ENCODE data around the gene MTA1.

MTA1 gene

DNA sequence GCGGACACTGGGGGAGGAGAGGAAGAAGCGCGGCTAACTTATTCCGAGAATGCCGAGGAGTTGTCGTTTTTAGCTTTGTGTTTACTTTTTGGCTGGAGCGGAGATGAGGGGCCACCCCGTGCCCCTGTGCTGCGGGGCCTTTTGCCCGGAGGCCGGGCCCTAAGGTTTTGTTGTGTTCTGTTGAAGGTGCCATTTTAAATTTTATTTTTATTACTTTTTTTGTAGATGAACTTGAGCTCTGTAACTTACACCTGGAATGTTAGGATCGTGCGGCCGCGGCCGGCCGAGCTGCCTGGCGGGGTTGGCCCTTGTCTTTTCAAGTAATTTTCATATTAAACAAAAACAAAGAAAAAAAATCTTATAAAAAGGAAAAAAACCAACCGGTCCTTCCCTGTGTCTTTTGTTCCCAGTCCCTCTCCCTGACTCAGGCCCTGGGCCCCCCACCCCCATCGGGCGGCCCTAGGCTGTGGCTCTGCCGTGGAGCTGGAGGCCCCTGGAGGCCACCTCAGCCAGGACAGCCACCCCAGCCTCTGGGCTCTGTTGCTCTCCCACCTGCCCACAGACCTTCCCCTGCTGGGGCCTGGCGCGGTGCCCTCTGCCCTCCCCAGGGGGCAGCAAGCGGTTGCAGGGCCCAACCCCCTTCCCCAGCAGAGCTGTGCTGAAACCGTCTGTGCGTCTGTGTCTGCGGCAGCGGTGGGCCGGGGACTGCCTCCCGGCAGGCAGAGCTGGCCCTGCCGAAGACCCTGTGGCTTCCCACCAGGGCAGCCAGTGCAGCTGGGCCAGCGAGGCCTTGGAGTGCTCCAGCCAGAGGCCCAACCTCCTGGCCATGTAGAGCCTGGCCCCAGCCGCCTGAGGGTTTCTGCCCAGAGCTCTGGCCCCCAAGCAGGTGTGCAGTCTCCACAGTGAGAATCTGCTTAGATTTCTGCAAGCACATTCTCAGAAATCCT is 51.0 kb downstream of the MTA1 start:
- DNase-seq = no peak

DNA sequence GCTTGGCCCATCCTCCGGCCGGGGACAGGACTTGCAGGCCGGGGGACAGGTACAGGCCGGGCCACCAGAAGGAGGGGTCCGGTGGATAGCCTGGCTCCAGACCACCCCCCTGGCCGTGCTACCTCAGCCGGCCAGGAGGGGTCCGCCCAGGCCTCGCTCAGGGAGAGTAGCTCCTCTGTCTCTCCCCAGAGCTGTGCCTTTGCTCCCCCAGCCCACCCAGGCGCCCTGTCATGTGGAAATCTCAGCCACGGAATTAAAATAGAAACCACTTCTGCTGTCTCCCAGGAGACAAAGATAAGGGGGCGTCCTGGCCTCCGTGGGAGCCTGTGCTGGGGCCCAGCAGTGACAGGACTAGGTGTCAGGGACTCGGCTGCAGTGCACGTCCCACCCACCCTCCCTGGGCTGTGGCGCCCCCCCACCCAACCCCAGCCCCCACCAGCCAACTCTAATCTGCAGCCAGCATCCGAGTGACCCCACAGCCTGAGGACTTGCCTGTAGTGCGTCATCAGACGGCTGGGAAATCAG is 51.7 kb downstream of the MTA1 start:
- in situ Hi-C loops (cut with MboI; ENCODE audit: low pct_unique_long_range_greater_than_20kb, low sequenced_read_pairs) = no loop called here
- DNase-seq = no peak

More for the DNA sequence above, 51.0 kb downstream of the MTA1 start:
- in situ Hi-C loops (cut with MboI; ENCODE audit: low pct_unique_long_range_greater_than_20kb, low sequenced_read_pairs) = no loop called here

DNA sequence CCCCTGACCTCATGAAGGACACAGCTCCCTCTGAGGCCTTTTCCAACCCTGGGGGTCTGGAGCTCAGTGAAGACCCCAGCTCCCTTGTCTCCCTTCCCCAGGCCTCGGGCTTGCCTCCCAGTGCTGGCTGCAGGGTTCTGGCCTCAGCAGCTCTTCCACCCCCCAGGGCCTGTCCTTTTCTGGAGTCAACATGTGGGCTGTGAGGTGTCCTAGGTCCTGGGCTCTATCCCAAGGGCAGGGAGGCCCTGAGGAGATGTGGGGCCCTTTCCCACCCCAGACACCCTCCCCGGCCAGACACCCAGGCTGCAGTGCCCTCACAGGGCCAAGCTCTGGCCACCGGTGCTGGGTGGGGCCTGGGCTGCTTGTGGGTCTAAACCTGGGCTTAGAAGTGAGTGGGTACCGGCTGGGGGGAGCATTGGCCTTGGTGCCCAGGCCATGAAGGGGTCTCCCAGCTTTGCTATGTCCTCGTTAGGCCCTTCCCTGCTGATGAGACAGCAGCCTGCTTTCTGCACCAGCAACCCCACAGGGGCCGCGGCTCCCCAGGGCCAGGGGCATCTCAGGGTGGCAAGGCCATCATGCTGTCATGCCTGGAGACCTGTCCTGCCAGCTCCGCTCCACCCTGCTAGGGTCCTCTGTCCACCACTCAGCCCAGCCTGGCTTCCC is 52.3 kb downstream of the MTA1 start:
- in situ Hi-C loops (cut with MboI; ENCODE audit: low pct_unique_long_range_greater_than_20kb, low sequenced_read_pairs) = no loop called here

DNA sequence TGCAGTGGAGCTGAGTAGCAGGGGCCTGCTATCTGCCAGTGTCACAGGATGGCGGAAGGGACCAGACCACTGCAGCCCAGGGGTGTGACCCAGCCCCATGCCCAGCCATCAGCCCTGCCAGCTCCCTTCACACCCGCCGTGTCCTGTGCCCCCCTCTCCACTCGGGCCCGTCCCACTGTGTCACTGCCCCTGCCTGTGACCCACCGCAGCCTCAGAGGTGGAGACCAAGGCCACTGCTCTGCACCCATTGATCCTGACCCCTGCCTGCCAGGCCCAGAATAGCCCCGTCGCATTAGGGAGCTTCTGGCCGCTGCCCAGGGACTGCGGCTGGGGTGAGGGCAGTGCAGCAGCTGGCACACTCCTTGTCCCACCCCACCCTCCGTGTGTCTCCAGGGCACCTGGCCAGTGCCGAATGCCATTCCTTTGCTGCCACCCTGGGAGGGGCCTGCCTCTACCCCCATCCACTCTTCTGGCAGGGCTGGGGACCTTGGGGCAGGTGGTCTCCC is 52.9 kb downstream of the MTA1 start:
- in situ Hi-C loops (cut with MboI; ENCODE audit: low pct_unique_long_range_greater_than_20kb, low sequenced_read_pairs) = no loop called here
- DNase-seq = no peak

More for the DNA sequence above, 52.3 kb downstream of the MTA1 start:
- no peak for DNase-seq

DNA sequence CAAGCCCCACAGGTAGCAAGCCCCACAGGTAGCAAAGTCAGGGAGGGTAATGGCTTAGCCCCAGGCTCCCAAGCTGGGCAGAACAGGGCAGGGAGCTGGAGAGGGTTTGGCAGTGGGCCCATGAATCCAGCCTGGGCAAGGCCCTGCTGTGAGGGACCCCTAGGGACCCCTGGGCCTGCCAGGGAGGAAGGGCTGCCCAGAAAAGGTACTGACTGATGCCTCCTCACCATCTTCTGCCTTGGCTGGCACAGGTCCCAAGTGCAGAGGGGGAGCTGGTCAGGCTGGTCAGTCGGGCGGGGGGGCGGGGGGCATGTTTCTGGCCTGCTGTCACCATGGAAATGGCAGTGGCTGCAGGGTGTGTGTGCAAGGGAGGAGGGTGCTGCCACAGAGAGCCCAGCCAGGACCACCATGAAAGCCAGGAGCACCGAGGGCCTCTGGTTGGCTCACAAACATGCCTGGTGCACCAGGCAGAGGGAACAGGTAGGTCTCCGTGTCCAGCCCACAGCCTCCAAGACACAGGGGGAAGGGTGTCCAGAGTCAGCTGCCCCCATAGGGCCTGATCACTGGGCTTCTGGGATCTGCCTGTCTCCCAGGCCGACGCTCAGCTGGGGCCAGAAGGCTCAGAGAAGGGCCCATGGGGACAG is 53.5 kb downstream of the MTA1 start:
- in situ Hi-C loops (cut with MboI; ENCODE audit: low pct_unique_long_range_greater_than_20kb, low sequenced_read_pairs) = no loop called here

DNA sequence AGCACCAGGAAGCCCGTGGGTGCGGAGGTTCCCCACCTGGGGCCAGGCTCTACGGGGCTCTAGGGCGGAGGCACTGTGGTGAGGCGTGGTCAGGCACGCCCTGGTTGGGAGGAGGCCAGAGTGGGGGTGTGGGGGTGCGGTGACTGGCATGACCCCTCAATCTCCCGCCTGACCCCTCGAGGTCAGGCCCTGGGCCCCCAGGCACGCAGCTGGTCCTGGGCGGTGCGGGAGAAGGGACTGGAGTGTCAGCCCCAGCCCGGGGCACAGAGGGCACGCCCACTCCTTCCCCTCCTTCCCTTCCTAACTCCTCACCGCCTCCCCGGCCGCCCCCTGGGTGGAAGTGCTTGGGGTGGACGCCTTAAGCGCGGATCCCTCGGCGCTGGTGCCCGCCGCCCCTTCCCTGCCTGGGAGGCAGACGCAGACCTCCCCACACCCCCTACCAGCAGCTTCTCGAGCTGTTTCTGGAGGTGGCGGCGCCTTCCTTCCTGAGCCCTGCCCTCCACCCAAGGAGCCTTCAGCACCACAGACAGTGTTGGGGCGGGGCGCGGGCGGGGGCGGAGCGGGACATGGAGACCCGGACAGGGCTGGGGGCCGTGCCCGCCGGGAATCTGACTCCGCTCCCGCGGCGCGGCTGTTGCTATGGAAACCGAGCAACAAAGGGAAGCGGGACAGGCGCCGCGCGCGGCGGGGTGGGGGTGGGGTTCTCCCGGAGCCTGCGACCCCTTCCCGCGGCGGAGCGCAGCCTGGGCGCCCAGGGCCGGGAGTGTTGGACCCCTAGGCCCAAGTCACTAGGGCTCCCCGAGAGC is 54.3 kb downstream of the MTA1 start:
- in situ Hi-C loops (cut with MboI; ENCODE audit: low pct_unique_long_range_greater_than_20kb, low sequenced_read_pairs) = no loop called here
- peak; percentile 76 for DNase-seq

More for the DNA sequence above, 53.5 kb downstream of the MTA1 start:
- no peak for DNase-seq

DNA sequence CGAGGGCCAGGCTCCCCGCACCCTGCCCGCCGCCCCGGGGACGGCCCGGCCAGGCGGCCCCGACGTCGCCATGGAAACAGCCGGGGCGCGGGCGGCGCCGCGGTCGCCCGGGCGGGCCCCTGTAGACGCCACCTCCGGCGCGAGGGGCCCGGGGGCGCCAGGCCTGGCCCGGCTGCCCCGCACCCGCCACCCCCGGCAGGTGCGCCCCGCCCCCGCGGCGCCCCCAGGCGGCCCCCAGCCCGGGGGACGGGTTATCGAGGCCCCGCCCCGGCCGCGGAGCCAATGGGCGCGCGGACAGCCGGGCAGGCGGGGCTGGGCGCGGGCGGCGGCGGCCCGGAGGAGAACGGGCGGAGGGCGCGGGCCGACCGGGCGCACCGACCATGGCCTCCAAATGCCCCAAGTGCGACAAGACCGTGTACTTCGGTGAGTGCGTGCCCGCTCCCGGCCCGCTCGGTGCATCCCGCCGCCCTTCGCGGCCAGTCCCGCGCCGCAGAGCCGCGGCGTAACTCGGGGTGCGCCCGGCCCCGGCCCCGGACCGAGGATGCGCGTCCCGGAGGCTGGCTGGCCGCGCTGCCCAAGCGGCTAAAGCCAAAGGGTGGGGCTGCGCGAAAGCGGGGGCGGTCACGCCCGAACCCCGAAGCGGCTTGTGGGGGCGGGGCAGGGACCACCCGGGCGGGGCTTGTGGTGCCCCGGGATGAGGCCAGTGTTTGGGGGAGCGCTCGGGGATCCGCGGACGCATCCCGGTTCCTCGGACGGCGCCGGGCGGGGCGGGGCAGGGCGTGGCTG is 55.0 kb downstream of the MTA1 start, which contains the start of gene CRIP2:
Gene CRIP2 (plus strand): TSS at position 339 of the 786 bp plus-strand sequence. CDS start 42 bp downstream, at position 381.
- no peak for DNase-seq
- in situ Hi-C loops (cut with MboI; ENCODE audit: low pct_unique_long_range_greater_than_20kb, low sequenced_read_pairs) = no loop called here

DNA sequence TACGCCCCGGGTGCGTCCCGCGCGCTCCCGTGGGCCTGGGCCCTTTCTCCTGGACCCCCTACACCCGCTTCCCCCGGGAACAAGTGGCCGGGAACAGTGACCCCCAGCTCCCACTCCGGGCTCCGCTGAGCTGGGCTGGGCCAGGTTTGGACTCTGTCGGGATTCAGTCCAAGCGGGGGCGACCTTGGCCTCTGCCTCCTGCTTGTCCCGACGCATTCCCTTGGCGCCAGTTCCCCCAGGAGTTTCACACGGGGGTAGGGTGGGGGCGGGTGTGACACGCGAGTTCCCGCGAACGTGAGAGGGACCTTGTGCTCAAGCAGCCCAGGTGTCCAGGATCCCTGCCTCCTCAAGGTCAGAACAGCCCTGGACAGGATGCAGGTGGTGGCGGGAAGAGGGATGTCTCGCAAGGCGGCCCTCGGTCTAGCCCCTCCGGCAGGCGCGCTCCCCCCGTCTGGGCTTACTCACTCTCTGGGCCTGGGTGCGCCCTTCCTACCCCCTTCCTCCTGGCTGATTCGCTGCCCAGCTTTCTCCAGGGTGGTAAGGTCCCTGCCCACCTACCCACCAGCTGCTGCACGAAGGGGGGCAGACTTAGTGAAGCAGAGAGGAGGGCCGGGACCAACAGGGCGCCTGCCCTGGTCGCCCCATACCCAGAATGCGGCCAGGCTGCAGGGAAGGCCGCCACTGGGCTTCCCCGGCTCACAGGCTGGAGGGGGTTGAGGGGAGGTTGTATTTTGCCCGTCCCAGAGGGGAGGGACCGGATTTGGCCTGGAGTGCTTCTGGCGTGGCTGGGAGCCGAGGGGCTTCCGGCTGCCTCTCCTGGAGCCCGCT is 55.9 kb downstream of the MTA1 start:
- in situ Hi-C loops (cut with MboI; ENCODE audit: low pct_unique_long_range_greater_than_20kb, low sequenced_read_pairs) = no loop called here
- DNase-seq = no peak

DNA sequence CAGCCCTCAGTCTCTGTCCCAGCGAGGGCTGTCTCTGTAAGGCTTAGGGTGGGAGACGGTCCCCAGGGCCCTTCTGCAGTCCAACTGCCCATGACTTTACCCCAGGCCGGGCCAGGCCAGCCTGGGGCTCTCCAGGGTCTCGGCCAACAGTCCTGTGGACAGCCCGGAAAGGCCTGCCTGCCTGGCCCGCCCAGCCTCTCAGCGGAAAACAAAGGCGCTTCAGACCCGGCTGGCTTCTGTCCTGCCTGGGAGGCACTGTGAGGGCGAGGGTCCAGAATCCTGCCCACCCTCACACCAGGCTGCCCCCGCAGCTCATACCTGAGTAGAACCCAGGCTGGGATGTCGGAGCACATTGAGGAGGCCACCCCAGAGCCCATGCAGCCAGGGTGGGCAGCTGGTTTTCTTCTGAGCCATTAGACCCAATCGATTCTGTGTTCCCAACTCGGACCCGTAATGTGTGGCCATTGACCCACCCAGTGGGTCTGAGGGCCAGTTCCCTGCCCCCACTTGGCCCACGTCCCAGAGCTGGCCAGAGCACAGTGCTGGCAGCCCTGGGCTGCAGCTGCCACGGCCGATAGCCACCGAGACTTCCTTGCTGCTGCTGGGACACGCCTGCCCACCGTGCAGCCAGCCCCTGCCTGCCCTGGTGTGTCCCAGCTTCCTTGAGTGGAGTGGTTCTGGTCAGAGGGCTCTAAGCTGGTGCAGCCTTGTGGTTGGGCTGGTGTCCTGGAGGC is 56.6 kb downstream of the MTA1 start:
- no peak for DNase-seq
- in situ Hi-C loops (cut with MboI; ENCODE audit: low pct_unique_long_range_greater_than_20kb, low sequenced_read_pairs) = no loop called here

DNA sequence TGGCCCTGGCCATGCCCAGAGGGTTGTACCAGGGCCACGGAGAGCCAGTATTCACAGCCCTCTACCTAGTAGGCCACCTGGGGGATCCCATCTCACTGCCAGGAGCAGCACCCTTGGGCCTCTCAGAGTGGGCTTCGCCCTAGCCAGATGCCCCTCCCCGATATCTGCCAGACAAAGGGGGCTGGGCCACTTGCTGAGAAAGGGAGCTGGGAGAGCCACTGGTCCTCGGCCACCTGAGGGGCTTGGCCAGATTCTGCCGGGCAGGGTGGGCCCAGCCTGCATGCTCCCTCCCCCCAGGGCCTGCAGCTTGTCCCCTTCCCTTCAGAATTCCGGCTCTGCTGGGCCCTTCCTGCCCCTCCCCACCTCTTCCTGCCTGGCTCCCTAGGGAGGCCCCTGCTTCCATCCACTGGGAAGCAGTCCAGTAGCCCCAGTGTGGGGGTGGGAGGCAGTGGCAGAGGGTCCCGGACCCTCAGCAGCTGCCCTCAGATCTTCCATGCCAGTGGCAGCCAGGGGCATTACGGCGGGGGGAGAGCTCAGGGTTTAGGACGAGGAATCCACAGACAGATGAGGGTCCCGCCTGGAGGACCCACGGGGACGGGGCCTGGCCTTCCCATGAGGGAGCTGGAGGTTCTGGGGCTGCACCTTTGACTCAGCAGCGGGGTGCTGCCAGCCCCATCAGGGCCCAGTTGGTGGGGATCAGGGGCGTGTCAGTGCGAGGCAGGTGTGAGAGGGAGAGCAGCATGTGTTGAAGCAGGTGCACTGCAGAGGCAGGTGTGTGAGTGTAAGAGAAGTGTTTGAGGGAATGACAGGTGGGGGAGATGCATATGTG is 57.4 kb downstream of the MTA1 start:
- in situ Hi-C loops (cut with MboI; ENCODE audit: low pct_unique_long_range_greater_than_20kb, low sequenced_read_pairs) = no loop called here
- DNase-seq = no peak

DNA sequence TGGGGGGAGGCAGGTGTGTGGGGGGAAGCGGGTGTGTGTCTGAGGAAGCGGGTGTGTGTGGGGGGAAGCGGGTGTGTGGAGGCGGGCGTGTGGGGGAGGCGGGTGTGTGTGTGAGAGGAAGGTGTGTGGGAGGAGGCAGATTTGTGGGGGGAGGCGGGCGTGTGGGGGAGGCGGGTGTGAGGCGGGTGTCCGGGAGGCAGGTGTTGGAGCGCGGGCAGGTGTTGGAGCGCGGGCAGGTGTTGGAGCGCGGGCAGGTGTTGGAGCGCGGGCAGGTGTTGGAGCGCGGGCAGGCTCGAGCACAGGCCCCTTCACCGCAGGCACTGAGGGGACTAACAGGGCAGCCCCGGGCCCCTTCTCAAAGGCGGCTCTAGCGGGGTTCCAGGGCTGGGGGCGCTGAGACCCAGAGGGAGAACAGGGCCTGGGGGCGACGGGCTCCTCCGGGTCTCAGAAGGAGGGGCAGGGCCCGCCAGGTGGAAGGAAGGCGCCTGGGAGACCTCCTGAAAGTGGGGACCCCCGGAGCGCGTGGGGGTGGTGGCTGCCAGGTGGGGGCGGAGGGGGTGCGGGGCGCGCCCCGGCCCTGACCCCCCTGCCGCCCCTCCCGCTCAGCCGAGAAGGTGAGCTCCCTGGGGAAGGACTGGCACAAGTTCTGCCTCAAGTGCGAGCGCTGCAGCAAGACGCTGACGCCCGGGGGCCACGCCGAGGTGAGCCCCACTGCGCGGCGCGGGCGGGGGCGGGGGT is 58.2 kb downstream of the MTA1 start:
- no peak for DNase-seq
- in situ Hi-C loops (cut with MboI; ENCODE audit: low pct_unique_long_range_greater_than_20kb, low sequenced_read_pairs) = no loop called here

DNA sequence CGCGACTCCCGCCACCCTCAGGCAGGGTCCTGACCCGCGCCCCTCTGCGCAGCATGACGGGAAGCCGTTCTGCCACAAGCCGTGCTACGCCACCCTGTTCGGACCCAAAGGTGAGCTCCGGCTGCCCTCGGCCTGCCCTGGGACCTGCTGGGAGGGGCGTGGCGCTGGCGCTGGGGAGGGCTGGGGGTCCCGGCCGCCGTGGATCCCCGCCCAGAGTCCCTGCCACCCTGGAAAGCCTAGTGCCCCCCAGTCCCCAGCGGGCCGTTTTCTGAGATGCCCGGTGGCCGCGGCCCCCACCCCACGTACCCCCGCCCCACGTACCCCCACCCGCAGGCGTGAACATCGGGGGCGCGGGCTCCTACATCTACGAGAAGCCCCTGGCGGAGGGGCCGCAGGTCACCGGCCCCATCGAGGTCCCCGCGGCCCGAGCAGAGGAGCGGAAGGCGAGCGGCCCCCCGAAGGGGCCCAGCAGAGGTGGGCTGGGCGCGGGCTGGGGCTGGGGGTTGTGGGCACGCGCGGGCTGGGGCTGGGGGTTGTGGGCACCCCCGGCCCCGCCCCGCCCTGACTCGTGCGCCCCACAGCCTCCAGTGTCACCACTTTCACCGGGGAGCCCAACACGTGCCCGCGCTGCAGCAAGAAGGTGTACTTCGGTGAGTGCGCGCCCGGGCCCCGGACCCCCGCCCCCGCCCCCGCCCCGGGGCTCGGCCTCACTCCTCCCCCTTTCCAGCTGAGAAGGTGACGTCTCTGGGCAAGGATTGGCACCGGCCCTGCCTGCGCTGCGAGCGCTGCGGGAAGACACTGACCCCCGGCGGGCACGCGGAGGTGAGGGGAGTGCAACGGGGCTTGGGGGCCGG is 59.0 kb downstream of the MTA1 start:
- DNase-seq = no peak
- in situ Hi-C loops (cut with MboI; ENCODE audit: low pct_unique_long_range_greater_than_20kb, low sequenced_read_pairs) = no loop called here

DNA sequence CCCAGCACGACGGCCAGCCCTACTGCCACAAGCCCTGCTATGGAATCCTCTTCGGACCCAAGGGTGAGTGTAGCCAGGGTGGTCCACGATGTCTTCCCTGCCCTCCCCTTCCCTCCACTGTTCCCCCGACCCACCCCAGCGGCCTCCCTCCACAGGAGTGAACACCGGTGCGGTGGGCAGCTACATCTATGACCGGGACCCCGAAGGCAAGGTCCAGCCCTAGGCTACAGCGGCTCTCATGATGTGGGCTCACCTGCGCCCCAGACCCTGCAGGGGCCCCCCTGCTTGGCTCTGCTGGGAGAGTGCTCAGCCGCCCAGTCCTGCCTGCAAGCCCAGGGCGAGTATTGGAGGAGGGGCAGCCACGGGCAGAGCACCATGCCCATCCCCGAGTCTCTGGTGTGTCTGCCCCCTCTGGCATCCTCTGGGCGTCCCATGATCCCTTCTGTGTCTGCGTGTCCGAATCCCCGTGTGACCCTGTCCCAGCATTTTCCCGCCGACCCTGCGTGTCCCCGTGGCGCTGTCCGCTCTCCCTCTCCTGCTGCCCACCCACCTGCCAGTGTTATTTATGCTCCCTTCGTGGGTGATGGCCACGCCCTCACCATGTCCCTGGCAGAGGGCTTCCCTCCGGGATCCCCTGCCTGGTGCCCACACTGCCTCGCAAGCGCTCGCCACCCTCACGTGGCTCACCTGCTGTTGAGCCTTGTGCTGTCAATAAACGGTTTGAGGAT is 60.0 kb downstream of the MTA1 start:
- no peak for DNase-seq
- in situ Hi-C loops (cut with MboI; ENCODE audit: low pct_unique_long_range_greater_than_20kb, low sequenced_read_pairs) = no loop called here

All from KBM-7 (cell line).